Fibroblast of mammary gland (primary cell): ENCODE results near the gene CDK11A.
"Not testable (repeated sequence)": the region's sequence is repeated elsewhere in the genome, so short reads cannot be mapped to it uniquely, and the experiment has no call there.

Experiments used
- DNase-seq: peaks from one replicate; pipeline ENCODE4 v3.0.0-alpha.2; 2010; ENCODE audit warnings: low read depth
- H3K4me3 ChIP-seq: 2 replicates; pipeline ENCODE4 v1.5.1; 2011; ENCODE audit warnings: low read depth, mild to moderate bottlenecking, low read length, moderate library complexity; ENCODE audit not compliant: control insufficient read depth
- TF ChIP-seq, protein P1 (sequence below): conservative IDR thresholded peaks from 2 replicates; pipeline ENCODE4 v1.5.1; 2011; ENCODE audit warnings: low read depth, low read length, inconsistent platforms; ENCODE audit not compliant: control insufficient read depth, insufficient read depth

CDK11A gene

DNA sequence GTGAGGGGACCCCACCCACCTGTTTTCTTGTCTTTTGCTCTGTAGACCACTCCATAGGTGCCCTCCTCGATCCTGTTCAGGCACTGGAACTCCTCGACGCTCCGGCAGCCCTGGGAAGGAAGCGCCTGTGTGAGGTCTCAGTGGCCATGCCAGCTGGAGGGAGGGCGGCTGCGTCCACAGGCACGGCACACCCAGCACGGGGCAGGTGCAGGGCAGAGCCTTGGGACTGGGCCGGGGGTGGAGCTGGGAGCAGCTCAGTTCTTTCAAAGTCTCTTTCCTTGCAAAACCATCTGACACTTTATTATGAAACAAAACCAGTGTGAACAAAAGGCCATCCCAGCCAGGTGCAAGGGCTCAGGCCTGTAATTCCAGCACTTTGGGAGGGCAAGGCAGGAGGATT is 18.5 kb downstream of the CDK11A start:
- H3K4me3 ChIP-seq, DNase-seq: not testable (repeated sequence)

DNA sequence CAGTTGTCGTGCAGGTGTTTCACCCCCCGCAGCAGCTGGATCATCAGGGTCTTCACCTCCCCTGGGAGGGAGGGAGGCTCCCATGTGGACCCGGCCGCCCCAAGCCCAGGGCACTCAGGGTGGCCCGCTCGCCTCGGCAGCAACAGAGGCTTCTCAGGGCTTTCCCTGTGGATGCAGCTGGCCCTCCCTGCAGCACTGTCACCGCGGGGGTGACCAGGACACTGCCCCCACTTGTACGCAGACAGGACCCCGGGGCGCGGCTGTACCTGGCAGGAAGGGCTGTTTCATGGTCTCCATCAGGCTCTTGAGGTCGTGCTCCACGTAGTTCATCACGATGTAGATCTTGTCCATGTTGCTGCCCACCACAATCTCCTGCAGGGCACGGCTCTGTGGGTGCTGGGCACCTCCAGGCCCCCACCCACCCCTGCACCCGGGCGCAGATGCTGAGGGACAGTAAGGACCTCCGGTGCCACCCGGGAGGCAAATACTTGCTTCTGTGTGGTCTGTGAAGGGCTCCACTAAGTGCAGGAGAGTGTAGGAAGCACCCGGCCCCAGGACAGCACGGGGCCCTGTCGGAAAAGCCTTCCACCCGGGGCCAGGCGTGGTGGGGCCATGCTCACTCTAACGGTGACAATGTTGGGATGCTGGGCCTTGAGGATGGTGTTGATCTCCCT is 19.7 kb downstream of the CDK11A start:
- not testable (repeated sequence) for H3K4me3 ChIP-seq, DNase-seq

DNA sequence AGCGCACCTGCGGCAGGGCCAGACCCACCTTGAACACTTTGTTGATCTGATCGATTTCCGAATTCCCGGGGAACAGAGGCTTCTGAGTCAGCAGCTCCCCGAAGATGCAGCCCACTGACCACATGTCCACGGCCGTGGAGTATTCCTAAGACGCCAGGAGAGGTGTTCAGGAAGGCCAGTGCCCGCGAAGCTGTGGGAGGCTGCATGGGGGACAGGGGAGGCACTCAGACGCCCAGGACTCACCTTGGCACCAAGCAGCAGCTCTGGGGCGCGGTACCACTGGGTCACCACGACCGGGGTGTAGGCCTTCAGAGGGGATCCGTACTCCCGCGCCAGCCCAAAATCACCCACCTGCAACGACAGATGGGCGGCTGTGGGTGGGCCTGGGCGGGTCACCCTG is 20.4 kb downstream of the CDK11A start:
- H3K4me3 ChIP-seq = no peak overlapping the region
- no peak for DNase-seq
- TF ChIP-seq, protein P1, sequence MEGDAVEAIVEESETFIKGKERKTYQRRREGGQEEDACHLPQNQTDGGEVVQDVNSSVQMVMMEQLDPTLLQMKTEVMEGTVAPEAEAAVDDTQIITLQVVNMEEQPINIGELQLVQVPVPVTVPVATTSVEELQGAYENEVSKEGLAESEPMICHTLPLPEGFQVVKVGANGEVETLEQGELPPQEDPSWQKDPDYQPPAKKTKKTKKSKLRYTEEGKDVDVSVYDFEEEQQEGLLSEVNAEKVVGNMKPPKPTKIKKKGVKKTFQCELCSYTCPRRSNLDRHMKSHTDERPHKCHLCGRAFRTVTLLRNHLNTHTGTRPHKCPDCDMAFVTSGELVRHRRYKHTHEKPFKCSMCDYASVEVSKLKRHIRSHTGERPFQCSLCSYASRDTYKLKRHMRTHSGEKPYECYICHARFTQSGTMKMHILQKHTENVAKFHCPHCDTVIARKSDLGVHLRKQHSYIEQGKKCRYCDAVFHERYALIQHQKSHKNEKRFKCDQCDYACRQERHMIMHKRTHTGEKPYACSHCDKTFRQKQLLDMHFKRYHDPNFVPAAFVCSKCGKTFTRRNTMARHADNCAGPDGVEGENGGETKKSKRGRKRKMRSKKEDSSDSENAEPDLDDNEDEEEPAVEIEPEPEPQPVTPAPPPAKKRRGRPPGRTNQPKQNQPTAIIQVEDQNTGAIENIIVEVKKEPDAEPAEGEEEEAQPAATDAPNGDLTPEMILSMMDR = no peak

DNA sequence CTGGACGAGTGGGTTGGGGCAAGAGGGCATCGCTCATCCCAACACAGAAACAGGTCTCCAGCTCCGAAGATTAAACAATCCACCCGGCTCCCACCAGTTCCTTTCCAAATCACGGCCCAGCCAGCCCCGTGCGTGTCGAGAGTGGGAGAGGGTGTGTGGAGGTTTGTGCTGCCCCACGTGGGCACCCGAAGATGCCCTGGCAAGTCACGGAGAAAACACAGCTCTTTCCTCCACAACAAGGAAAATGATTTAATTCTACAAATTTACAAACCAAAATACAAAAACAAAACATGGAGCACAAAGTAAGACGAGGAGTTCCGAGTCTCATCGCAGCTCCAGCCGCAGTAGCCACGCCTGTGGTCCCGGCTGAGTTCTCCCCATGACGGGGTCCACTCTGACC is 21.7 kb downstream of the CDK11A start:
- DNase-seq, H3K4me3 ChIP-seq: not testable (repeated sequence)

DNA sequence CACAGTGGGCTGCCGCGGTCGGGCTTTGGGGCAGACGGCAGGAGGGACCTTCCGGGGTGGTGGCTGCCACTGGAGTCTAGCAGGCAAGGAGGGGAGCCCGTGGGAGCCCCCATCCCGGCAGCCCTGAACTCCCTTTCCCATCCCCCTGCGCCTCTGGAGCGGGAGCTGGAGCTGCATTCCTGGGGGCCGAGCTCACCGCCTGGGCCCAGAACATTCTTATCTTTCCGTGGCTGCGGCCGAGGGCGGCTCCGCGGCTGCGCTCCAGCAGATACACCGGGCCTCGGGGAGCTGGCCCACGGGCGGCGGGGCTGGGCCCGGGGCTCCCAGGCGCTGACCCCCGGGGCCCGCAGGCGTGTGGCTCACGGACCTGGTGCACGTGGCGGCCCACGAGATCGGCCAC is 23.6 kb downstream of the CDK11A start:
- not testable (repeated sequence) for H3K4me3 ChIP-seq, DNase-seq

DNA sequence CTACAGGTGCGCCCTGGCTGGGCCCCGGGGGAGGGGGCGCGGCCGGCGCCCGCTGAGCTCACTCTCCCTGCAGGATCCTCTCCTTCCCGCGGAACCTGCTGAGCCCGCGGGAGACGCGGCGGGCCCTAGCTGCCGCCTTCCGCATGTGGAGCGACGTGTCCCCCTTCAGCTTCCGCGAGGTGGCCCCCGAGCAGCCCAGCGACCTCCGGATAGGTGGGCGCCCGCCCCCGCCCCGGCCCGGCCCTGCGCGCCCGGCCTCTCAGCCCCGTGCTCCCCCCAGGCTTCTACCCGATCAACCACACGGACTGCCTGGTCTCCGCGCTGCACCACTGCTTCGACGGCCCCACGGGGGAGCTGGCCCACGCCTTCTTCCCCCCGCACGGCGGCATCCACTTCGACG is 24.1 kb downstream of the CDK11A start:
- not testable (repeated sequence) for DNase-seq, H3K4me3 ChIP-seq

DNA sequence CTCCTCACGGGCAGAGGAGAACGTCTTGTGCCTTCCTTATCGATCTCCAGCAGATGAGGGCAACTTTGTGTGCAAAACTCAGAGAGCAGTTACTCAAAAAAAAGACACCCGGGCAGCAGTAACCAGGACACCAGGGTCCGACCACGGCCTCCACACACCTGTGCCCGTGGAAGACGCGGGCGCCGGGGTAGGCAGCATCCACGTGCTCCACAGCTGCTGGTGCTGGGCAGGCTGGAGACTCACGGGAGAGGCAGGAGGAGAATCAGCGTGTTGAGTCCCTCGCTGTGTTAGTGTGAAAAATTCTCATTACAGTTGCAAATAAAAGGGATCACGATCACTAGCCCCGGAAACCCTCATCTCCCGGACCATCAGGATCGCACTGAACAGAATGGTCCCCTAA is 25.1 kb downstream of the CDK11A start:
- not testable (repeated sequence) for DNase-seq, H3K4me3 ChIP-seq

DNA sequence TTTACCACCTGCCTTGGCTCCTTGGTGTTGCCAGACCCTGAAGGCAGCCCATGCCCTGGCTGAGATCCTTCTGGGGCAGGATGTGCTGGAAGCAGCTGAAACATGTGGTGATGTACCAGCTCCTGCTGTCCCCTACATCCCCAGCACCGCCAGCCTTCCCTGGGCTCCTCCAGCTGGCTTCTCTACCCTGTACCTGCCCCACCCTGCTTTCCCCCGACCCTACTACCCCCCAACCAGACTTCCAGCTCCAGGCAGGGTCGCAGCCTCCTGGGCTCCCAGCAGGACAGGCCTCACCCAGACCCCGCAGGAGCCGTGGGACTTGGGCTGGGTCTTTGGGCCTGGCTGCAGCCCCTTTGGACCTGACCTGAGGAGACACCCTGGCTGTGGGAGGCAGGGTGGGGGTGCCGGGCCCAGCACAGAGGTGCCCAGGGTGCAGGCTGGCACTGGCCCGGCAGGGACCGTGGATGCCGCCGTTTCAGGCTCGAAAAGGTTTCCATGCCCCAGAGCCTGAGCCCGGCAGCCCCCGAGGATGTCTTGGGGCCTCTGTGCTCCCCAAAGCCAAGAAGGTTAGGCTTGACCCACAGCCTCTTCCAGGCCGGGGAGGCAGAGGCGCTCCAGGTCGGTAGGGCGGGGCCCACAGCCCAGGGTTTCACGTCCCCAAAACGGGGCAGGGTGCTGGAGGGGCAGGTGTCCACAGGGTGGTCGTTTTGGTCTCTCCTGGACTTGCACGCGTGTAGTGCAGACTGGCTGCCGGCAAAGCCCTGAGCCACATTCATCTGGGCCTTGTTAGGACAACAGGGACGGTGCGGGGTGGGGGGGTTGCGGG is 26.6 kb downstream of the CDK11A start:
- H3K4me3 ChIP-seq, DNase-seq: not testable (repeated sequence)

DNA sequence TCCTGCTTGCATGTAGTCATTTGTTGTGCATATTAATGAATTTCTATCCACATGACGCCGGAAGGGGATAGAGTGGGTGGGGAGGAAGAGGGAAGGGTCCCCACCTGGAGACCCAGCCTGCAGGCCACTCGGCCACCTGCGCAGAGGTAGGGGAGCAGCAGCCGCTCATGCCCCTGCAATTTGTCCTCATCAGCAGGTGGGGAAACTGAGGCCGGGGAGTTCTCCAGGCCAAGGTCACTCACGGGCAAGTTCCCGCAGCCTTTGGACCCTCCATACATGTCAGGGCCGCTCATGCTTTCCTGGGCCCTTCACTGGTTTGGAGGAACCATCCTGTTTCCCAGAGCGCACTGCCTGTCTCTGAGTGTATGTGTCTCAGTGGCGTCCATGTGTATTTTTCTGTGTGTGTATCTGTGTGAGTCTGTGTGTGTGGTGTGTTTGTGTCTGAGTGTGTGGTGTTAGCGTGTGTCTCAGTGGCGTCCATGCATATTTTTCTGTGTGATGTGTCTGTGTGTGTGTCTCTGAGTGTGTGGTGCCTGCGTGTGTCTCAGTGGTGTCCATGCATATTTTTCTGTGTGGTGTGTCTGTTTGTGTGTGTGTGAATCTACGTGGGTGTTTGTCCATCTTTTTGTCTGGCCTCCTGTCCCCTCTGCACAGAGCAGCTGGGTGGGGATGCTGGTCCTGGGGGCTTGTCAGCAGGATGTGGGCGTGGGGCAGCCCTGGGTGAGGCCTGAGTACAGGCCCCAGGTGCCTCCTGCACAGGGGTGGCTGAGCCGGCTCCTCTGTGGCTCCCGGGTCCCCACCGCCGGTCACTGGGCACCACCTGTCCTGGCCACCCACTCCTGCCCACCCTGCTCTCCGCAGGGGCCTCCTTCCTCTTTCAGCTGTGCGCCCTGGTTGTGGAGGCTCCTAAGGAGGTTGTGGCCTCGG is 27.5 kb downstream of the CDK11A start:
- not testable (repeated sequence) for H3K4me3 ChIP-seq, DNase-seq

DNA sequence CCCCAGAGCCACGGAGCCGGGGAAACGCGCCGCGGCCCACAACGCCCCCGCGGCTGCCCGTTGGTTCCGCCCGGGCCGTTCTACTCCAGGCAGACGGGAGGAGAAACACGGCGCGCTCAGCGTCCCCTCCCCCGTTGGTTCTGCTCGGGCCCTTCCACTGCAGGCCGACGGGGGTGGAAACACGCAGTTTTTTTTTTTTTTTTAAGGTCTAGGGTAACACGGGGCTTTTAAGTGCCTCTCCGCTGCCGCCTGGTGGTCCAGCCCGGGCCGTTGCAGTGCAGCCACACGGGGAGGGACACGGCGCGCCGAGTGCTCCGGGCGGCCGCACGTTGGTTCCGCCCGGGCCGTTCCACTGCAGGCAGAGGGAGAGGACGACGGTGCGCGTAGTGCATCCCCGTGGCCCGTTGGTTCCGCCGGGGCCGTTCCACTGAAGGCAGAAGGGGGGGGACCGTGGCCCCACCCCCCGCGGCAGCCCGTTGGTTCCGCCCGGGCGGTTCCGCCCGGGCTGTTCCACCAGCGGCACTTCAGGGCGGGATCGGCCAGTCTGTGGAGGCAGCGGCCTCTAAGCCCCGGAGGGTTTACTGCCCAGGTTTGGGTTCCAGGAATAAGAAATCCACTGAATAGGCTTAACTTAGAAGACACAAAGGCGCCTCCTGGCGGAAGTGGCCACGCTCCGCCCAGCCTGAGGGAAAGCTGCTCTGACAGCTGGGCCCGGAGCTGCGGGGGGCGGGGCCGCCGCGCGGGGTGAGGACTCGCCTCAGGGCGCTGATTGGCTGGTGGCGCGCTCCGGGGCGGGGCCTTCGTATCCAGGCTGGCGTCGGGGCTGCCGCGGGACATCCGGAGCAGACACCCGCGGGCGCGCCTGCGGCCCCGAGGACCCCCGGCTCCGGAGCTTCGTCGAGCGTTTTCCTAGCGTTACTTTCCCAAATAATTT is 31.2 kb downstream of the CDK11A start, which contains the start of gene SLC35E2B:
SLC35E2B (minus strand) TSS at position 82 of the 934 bp plus-strand sequence. CDS start 16,096 bp downstream, outside the sequence.
- TF ChIP-seq, protein P1 = peak; percentile 10
- peak; percentile 93 for DNase-seq
- peak within 1 kb of the TSS; percentile 55 for H3K4me3 ChIP-seq

DNA sequence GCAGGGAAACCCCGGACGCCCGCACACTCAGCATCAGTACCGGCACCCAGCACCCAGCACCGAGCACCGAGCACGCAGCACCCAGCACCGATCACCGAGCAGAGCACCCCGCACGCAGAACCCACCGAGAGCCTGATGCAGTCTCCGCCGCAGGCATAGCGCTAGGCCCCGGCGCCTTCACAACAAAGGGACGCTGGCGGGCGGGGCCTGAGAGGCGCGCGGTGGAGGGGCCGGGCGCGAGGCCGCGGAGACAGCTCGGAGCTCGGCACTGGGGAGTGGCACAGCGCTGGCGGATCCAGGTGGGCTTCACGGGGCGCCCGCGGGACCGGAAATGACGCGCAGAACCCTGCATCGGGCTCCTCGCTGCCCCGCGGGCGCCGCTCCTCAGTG is 31.8 kb downstream of the CDK11A start:
- peak; percentile 52 for DNase-seq
- peak overlapping the region; percentile 55 for H3K4me3 ChIP-seq

DNA sequence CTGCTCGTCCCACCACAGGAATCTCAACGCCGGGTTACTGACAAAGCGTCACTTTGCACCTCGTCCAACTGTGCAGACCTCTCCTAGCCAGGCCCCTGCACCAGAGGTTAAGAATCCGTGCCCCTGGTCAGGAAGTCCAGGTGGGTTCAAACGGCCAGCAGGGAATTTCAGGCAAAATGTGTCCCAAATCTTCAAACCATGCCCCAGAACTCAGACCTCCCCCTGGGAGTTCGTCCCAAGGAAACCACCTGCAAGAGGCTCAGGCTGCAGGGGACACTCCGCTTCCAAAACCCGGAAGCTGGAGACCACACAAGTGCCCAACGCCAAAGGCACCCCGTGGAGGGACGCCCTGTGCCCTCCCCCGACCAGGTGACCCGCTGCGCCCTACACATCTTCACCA is 32.7 kb downstream of the CDK11A start:
- not testable (repeated sequence) for DNase-seq
- H3K4me3 ChIP-seq = peak overlapping the region; percentile 35

DNA sequence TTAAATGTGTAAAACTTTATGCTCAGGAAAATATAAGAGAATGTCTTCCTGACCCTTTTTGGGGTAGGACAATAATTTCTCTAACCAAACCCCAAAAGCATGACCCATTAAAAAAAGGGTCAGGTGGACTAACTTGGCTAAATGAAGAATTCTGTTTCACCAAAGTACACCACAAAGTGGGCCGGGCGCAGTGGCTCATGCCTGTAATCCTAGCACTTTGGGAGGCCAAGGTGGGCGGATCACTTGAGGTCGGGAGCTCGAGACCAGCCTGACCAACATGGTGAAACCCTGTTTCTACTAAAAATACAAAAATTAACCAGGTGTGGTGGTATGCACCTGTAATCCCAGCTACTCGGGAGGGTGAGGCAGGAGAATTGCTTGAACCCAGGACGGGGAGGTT is 34.6 kb downstream of the CDK11A start:
- not testable (repeated sequence) for DNase-seq, H3K4me3 ChIP-seq
